ENCODE results near the gene ADCY6.

Gene ADCY6

DNA sequence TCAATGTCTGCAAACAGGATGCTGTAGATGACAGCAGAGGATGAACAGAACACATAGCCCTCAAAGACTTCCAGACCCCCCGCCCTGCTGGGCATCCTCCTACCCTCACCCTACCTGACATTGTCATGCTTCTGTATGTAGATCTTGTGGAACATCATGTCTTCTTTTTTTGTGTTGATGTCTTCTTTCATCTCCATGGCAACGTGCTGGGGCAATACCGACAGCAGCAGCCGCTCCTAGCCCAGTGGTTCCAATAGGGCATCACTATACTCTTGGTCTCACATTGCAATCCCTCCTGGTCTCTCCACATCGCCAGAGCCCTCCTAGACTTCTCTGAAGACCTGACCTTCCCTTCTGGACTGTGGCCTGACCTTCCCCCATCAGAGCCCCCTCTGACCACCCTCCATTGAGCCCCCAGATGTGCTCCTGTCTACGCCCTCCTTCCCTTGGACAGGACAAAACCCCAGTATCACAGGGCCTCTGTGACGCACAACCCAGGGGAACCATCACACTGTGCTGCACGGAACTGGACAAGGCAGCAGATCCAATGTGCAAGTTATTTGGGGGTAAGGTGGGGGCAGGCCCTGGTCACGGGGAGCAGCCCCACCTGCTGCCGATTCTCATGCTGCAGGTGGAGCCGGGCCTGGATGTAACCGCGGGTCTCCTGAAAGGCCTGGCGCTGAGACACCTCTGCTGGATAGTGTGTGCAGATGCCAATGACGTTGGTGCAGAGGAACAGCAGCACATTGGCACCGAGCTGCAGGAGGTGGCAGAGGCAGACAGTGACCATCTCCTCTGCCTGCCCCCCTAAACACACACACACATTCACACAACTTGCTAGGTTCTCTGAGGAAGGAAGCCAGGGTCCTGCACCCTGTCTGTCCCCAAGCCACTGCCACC is 11.1 kb downstream of the ADCY6 start:
- no peak for TF ChIP-seq TCF12 (IDR thresholded peaks at IDR 0.05; ENCODE audit: low read depth)
- TF ChIP-seq NFIC (IDR thresholded peaks at IDR 0.05): no peak

DNA sequence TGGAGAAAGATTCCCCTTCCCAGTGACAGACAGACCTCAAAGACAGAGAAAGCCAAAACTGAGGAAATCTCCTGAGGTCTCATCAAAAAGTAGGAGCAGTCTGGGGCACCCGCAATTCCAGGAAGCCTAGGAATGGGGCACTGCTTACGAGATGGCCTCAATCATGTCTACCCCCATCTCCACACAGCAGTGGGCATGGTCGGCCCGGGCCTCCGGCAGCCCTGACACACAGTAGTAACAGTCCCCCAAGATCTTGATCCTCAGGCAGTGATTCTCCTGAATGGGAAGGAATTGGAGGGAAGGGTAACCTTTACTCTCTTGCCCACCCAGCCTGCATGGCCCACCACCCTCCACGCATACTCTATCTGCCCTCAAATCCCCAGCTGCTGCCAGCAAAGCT is 11.9 kb downstream of the ADCY6 start:
- TF ChIP-seq FOXM1 (IDR thresholded peaks at IDR 0.05; ENCODE audit: borderline replicate concordance, low read depth) (no peak), EP300 (IDR thresholded peaks at IDR 0.05; ENCODE audit: borderline replicate concordance) (no peak), CREB1 (IDR thresholded peaks at IDR 0.05; ENCODE audit: low read depth) (no peak), EGR1 (IDR thresholded peaks at IDR 0.05) (no peak), NFIC (IDR thresholded peaks at IDR 0.05) (no peak), YY1 (IDR thresholded peaks at IDR 0.05; ENCODE audit: low read depth) (no peak), RAD21 (IDR thresholded peaks at IDR 0.05; ENCODE audit: low read depth) (no peak), TCF12 (IDR thresholded peaks at IDR 0.05; ENCODE audit: low read depth) (no peak), TAF1 (IDR thresholded peaks at IDR 0.05; ENCODE audit: low read depth) (no peak), ZBTB7A (IDR thresholded peaks at IDR 0.05; ENCODE audit: low read depth) (no peak), CEBPB (IDR thresholded peaks at IDR 0.05) (no peak), TEAD4 (IDR thresholded peaks at IDR 0.05) (no peak)
- TF ChIP-seq, protein P1, sequence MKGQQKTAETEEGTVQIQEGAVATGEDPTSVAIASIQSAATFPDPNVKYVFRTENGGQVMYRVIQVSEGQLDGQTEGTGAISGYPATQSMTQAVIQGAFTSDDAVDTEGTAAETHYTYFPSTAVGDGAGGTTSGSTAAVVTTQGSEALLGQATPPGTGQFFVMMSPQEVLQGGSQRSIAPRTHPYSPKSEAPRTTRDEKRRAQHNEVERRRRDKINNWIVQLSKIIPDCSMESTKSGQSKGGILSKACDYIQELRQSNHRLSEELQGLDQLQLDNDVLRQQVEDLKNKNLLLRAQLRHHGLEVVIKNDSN (IDR thresholded peaks at IDR 0.05): no peak
- TF ChIP-seq, protein P2, sequence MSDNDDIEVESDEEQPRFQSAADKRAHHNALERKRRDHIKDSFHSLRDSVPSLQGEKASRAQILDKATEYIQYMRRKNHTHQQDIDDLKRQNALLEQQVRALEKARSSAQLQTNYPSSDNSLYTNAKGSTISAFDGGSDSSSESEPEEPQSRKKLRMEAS (IDR thresholded peaks at IDR 0.05): no peak
- TF ChIP-seq, protein P3, sequence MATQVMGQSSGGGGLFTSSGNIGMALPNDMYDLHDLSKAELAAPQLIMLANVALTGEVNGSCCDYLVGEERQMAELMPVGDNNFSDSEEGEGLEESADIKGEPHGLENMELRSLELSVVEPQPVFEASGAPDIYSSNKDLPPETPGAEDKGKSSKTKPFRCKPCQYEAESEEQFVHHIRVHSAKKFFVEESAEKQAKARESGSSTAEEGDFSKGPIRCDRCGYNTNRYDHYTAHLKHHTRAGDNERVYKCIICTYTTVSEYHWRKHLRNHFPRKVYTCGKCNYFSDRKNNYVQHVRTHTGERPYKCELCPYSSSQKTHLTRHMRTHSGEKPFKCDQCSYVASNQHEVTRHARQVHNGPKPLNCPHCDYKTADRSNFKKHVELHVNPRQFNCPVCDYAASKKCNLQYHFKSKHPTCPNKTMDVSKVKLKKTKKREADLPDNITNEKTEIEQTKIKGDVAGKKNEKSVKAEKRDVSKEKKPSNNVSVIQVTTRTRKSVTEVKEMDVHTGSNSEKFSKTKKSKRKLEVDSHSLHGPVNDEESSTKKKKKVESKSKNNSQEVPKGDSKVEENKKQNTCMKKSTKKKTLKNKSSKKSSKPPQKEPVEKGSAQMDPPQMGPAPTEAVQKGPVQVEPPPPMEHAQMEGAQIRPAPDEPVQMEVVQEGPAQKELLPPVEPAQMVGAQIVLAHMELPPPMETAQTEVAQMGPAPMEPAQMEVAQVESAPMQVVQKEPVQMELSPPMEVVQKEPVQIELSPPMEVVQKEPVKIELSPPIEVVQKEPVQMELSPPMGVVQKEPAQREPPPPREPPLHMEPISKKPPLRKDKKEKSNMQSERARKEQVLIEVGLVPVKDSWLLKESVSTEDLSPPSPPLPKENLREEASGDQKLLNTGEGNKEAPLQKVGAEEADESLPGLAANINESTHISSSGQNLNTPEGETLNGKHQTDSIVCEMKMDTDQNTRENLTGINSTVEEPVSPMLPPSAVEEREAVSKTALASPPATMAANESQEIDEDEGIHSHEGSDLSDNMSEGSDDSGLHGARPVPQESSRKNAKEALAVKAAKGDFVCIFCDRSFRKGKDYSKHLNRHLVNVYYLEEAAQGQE (IDR thresholded peaks at IDR 0.05; ENCODE audit: low read depth): no peak

DNA sequence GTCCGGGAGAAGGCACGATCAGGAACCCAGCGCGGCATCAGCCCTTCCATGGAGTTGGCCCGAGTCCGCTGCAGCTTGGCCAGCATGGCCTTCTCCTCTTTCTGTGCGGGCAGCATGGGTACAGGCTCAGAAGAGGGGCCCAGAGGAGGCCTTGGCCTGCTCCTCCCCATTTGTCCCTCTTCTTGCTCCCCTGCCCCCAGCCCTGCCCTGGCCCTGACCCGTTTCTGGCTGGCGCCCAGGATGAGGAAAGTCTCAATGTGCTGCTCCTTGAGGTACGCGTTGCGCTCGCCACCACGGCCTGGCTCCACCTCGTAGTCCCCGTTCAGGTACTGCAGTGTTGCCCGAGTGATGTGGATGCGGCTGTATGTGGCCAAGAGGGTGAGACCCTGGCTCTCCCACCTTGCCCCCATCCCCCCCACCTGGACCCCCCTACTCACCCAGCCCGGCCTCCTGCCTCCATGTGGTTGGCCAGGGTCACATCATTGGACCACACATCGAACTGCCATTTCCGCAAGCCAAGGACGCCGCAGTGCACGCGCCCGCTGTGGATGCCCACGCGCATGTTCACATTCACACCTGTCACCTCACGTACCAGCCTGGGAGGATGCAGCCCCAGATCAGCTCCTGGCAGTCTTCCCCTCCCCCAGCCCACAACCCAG is 12.8 kb downstream of the ADCY6 start:
- TF ChIP-seq TAF1 (IDR thresholded peaks at IDR 0.05; ENCODE audit: low read depth) (no peak), EGR1 (IDR thresholded peaks at IDR 0.05) (no peak), NFIC (IDR thresholded peaks at IDR 0.05) (no peak), FOXM1 (IDR thresholded peaks at IDR 0.05; ENCODE audit: borderline replicate concordance, low read depth) (no peak), CEBPB (IDR thresholded peaks at IDR 0.05) (no peak), CREB1 (IDR thresholded peaks at IDR 0.05; ENCODE audit: low read depth) (no peak)
- TF ChIP-seq, protein P1 (IDR thresholded peaks at IDR 0.05): no peak
- TF ChIP-seq, protein P3 (IDR thresholded peaks at IDR 0.05; ENCODE audit: low read depth): no peak

DNA sequence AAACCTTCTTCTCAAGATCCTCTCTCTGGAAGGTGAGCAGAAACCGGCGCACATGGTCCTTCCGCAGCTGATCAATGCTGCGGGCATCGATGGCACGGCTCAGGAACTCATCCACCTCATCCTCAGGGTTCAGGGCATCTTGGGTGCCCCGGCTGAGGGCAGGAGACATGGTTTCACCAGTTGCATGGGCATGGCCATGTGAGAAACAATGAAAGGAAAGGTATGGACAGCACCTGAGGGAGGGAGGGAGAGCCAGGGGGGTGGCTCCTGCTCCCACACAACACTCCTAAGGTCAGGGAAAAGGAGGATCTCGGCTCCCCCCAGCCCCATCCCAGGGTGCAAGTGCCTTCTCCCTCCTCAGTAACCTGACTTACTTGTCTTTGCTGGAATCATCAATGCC is 13.6 kb downstream of the ADCY6 start:
- TF ChIP-seq ZBTB7A (IDR thresholded peaks at IDR 0.05; ENCODE audit: low read depth) (no peak), EGR1 (IDR thresholded peaks at IDR 0.05) (no peak), CREB1 (IDR thresholded peaks at IDR 0.05; ENCODE audit: low read depth) (no peak), NFIC (IDR thresholded peaks at IDR 0.05) (no peak), YY1 (IDR thresholded peaks at IDR 0.05; ENCODE audit: low read depth) (no peak), CEBPB (IDR thresholded peaks at IDR 0.05) (no peak), RAD21 (IDR thresholded peaks at IDR 0.05; ENCODE audit: low read depth) (no peak), TCF12 (IDR thresholded peaks at IDR 0.05; ENCODE audit: low read depth) (no peak), FOXM1 (IDR thresholded peaks at IDR 0.05; ENCODE audit: borderline replicate concordance, low read depth) (no peak), TEAD4 (IDR thresholded peaks at IDR 0.05) (no peak), TAF1 (IDR thresholded peaks at IDR 0.05; ENCODE audit: low read depth) (no peak), EP300 (IDR thresholded peaks at IDR 0.05; ENCODE audit: borderline replicate concordance) (no peak)
- TF ChIP-seq, protein P2 (IDR thresholded peaks at IDR 0.05): no peak
- TF ChIP-seq, protein P3 (IDR thresholded peaks at IDR 0.05; ENCODE audit: low read depth): no peak
- TF ChIP-seq, protein P1 (IDR thresholded peaks at IDR 0.05): no peak
